Keratinocyte (primary cell): Measurements from ENCODE around the gene LFNG. TPM values are rescaled to one million over a fixed set of nuclear protein-coding genes. Genes with fewer than 3 reads are reported as not detected.

Experiments used
- DNase-seq: peaks from one replicate; pipeline ENCODE4 v3.0.0-alpha.2; 2011; ENCODE audit warnings: low read depth, missing footprints, low spot score
- FAIRE-seq: peaks from 2 replicates; lab custom pipeline; 2011; peaks lifted over from hg19 to GRCh38; lab: Jason Lieb, UNC
- H2AFZ ChIP-seq: 2 replicates; pipeline ENCODE4 v1.6.0; 2012; ENCODE audit warnings: low read length, control low read depth, inconsistent platforms; ENCODE audit not compliant: control insufficient read depth
- H3K27ac ChIP-seq: 2 replicates; pipeline ENCODE4 v1.5.1; 2011; ENCODE audit warnings: low read length; ENCODE audit not compliant: control insufficient read depth, insufficient read depth
- H3K27me3 ChIP-seq: 3 replicates; pipeline ENCODE4 v1.6.0; 2011; ENCODE audit warnings: low read length; ENCODE audit not compliant: control insufficient read depth, insufficient read depth; ENCODE audit errors: extremely low read depth
- H3K36me3 ChIP-seq, 2 experiments: 2 replicates in 1 of 2; 3 replicates in 1 of 2; pipeline ENCODE4 v1.5.1; 2011; ENCODE audit warnings: low read length in 2 of 2, mild to moderate bottlenecking in 1 of 2; ENCODE audit not compliant: control insufficient read depth in 2 of 2, insufficient read depth in 2 of 2; ENCODE audit errors: extremely low read depth in 1 of 2
- H3K4me1 ChIP-seq: 3 replicates; pipeline ENCODE4 v1.5.1; 2011; ENCODE audit warnings: low read length; ENCODE audit not compliant: control insufficient read depth, insufficient read depth; ENCODE audit errors: extremely low read depth
- H3K4me2 ChIP-seq: 3 replicates; pipeline ENCODE4 v1.6.0; 2011; ENCODE audit warnings: low read depth, low read length; ENCODE audit not compliant: control insufficient read depth, insufficient read depth; ENCODE audit errors: extremely low read depth
- H3K4me3 ChIP-seq, 3 experiments: fragments of 200-600 bp in 1 of 3; sonication (generic) in 1 of 3; 2 replicates in 2 of 3; 3 replicates in 1 of 3; pipeline ENCODE4 v1.5.1; 2011 to 2016; ENCODE audit warnings: low read length in 3 of 3, mild to moderate bottlenecking in 3 of 3, control low read depth in 2 of 3, inconsistent platforms in 1 of 3, low read depth in 1 of 3, mixed read lengths in 1 of 3, mixed run types in 1 of 3, moderate library complexity in 1 of 3; ENCODE audit not compliant: control insufficient read depth in 2 of 3, insufficient read depth in 2 of 3; ENCODE audit errors: extremely low read depth in 1 of 3
- H3K79me2 ChIP-seq: 2 replicates; pipeline ENCODE4 v1.6.0; 2012; ENCODE audit warnings: low read length; ENCODE audit not compliant: control insufficient read depth, insufficient read depth
- H3K9ac ChIP-seq: 3 replicates; pipeline ENCODE4 v1.6.0; 2011; ENCODE audit warnings: low read length; ENCODE audit not compliant: control insufficient read depth, insufficient read depth; ENCODE audit errors: extremely low read depth
- H3K9me1 ChIP-seq: 3 replicates; pipeline ENCODE4 v1.6.0; 2011; ENCODE audit warnings: low read length; ENCODE audit not compliant: control insufficient read depth, insufficient read depth; ENCODE audit errors: extremely low read depth
- H3K9me3 ChIP-seq: 2 replicates; pipeline ENCODE4 v1.5.1; 2012; ENCODE audit warnings: low read depth, low read length; ENCODE audit not compliant: control insufficient read depth
- H4K20me1 ChIP-seq: 3 replicates; pipeline ENCODE4 v1.6.0; 2011; ENCODE audit warnings: low read length; ENCODE audit not compliant: control insufficient read depth, insufficient read depth; ENCODE audit errors: extremely low read depth
- CTCF ChIP-seq, 3 experiments: IDR thresholded peaks in 1 of 3; conservative IDR thresholded peaks in 1 of 3; optimal IDR thresholded peaks in 1 of 3; 2 replicates in 2 of 3; 3 replicates in 1 of 3; pipeline versions ENCODE3 to v1.5.1; 2011; ENCODE audit warnings: low read length in 3 of 3, mild to moderate bottlenecking in 3 of 3, moderate library complexity in 2 of 3, control low read depth in 1 of 3, inconsistent platforms in 1 of 3; ENCODE audit not compliant: insufficient read depth in 2 of 3; ENCODE audit errors: extremely low read depth in 1 of 3
- EZH2 ChIP-seq: IDR thresholded peaks from one replicate; pipeline ENCODE4 v1.6.1; 2012; ENCODE audit warnings: inconsistent platforms, mild to moderate bottlenecking, low read length, moderate library complexity
- dilution Hi-C: fragments of 300-500 bp; cut with MboI; formaldehyde crosslinking; loops from one replicate; pipeline ENCODE4 v1.7.0; 2020; ENCODE audit warnings: low sequenced_read_pairs; ENCODE audit not compliant: extremely low pct_ligation_motif_present
- polyA plus RNA-seq, 5 experiments: library from polyadenylated mRNA; depleted of rRNA in 3 of 5; stranded (reverse) in 3 of 5; stranded (forward) in 1 of 5; unstranded in 1 of 5; fragments of >200 nt; gene quantifications; 1 replicate in 1 of 5; 2 replicates in 3 of 5; 3 replicates in 1 of 5; pipeline versions ENCODE4 v1.2.1 to v1.2.3, GENCODE V29; 2011 to 2012; ENCODE audit warnings: missing spikeins in 2 of 5, low read depth in 1 of 5, low replicate concordance in 1 of 5

Gene LFNG
- polyA plus RNA-seq, 1 donor (not counting 4 experiments of a cell fraction or from before 2014, with no cell fraction given) = 17.7 TPM

- H3K27ac ChIP-seq = no peak overlapping the region
- no peaks in the 10 kb centered on the region for H3K4me1 ChIP-seq
- H3K4me2 ChIP-seq = no peak overlapping the region
- H3K9me3 ChIP-seq = no peaks in the 10 kb centered on the region
- no peak overlapping the region for H2AFZ ChIP-seq
- H3K9me1 ChIP-seq = no peaks in the 10 kb centered on the region
- dilution Hi-C loops = no loop called here
- H3K4me3 ChIP-seq = no peak overlapping the region
- no peak for TF ChIP-seq EZH2
- no peak for TF ChIP-seq CTCF (optimal IDR thresholded peaks at IDR 0.05 in 1 of 3, IDR thresholded peaks at IDR 0.05 in 1 of 3, conservative IDR thresholded peaks at IDR 0.05 in 1 of 3; ENCODE audit: extremely low read depth in 1 of 3, insufficient read depth in 2 of 3, low read length in 3 of 3)
- FAIRE-seq (no peak), DNase-seq (no peak)
- peaks cover 5% of the 10 kb centered on the region for H3K27me3 ChIP-seq
- H3K36me3 ChIP-seq = no peaks in the 10 kb centered on the region
- no peaks in the 10 kb centered on the region for H4K20me1 ChIP-seq
- no peaks in the 10 kb centered on the region for H3K79me2 ChIP-seq
- H3K9ac ChIP-seq = no peak overlapping the region
Observed at GRCh38 chr7:2487586-2488271, 31.8 kb upstream of the LFNG start.

GRCh38 chr7:2488272-2488645, 31.3 kb upstream of the LFNG start:
- Histone ChIP-seq H3K9me1 (no peaks in the 10 kb centered on the region), H3K9me3 (no peaks in the 10 kb centered on the region), H3K36me3 (no peaks in the 10 kb centered on the region), H4K20me1 (no peaks in the 10 kb centered on the region), H3K4me1 (no peaks in the 10 kb centered on the region), H3K9ac (no peak overlapping the region), H3K4me2 (no peak overlapping the region), H2AFZ (no peak overlapping the region), H3K4me3 (no peak overlapping the region), H3K27me3 (peaks cover 8% of the 10 kb centered on the region), H3K79me2 (no peaks in the 10 kb centered on the region), H3K27ac (no peak overlapping the region)
- FAIRE-seq (no peak), DNase-seq (no peak)
- TF ChIP-seq EZH2 = no peak
- no peak for TF ChIP-seq CTCF (optimal IDR thresholded peaks at IDR 0.05 in 1 of 3, IDR thresholded peaks at IDR 0.05 in 1 of 3, conservative IDR thresholded peaks at IDR 0.05 in 1 of 3; ENCODE audit: extremely low read depth in 1 of 3, insufficient read depth in 2 of 3, low read length in 3 of 3)
- dilution Hi-C loops = no loop called here
